Umbilical cord (tissue), 2 donors: Measurements from ENCODE around the gene PTMS. TPM values are rescaled to one million over a fixed set of nuclear protein-coding genes. Genes with fewer than 3 reads are reported as not detected.
"Not testable (repeated sequence)": the region's sequence is repeated elsewhere in the genome, so short reads cannot be mapped to it uniquely, and the experiment has no call there.

Experiments
- DNase-seq: peaks from one replicate; pipeline ENCODE4 v3.0.0-alpha.2; 2015; ENCODE audit warnings: low spot score
- total RNA-seq: library from RNA; depleted of rRNA; stranded (reverse); fragments of >200 nt; gene quantifications from one replicate; pipeline ENCODE4 v1.2.3, GENCODE V29; 2014; ENCODE audit warnings: low replicate concordance; ENCODE audit not compliant: insufficient read depth

The PTMS gene, protein sequence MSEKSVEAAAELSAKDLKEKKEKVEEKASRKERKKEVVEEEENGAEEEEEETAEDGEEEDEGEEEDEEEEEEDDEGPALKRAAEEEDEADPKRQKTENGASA
- 13.0 TPM for total RNA-seq

DNA sequence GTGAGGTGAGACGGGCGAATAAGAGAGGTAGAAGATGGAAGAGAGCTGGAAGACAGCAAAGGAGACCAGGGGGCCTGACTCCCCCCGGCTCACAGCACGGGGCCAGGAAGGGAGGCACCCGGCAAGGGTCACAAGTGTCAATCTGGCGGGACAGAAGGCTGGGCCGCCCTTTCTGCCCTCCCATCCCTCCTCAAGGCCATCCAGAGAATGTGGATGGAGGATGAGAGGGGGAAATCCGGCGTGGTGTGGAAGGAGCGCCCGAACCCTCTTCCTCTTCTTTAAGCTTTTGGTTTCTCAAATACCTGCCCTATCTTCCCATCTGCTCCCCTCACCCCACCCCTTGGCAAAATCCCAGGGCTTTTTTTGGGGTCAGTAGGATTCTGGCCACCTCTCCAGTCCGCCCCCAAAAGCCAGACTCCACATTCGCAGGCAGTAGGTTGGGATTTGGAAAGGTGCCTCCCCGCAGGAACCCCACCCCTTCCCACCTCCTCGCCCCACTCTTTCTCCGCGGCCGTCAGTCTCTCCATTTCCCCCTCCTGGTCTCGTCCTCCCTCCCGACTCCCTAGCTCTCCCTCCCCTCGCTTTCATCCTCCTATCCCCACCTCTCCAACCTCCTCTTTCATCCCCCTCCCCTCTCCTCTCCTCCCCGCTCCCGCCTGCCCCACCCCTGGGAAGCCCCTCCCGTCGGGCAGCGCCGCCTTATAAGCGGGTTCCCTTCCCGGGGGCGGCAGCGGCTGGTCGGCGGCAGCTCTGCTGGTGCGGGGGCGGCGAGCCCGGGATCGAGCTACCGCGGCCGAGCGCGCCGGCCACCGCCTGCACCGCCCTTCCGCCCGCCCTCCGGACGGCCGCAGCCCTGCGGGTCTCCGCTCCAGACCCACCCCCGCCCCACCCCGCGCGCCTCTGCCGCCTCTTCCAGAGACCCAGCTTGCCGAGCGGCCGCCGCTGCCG is at the start of gene PTMS:
Gene PTMS (plus strand): TSS at position 730 of the 948 bp plus-strand sequence. CDS start 343 bp downstream, outside the sequence.
- DNase-seq, result peak; percentile 96

DNA sequence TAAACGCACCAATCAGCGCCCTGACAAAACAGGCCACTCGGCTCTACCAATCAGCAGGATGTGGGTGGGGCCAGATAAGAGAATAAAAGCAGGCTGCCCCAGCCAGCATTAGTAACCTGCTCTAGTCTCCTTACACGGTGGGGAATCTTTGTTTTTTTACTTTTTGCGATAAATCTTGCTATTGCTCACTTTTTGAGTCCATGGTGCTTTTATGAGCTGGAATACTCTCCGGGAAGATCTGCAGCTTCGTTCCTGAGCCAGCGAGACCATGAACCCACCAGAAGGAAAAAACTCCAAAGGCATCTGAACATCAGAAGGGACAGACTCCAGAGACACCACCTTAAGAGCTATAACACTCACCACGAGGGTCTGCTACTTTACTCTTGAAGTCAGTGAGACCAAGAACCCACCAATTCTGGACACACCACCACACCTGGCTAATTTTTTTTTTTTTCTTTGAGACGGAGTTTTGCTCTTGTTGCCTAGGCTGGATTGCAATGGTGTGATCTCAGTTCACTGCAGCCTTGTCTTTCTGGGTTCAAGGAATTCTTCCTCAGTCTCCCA is 49.2 kb upstream of the PTMS start:
- no peak for DNase-seq

DNA sequence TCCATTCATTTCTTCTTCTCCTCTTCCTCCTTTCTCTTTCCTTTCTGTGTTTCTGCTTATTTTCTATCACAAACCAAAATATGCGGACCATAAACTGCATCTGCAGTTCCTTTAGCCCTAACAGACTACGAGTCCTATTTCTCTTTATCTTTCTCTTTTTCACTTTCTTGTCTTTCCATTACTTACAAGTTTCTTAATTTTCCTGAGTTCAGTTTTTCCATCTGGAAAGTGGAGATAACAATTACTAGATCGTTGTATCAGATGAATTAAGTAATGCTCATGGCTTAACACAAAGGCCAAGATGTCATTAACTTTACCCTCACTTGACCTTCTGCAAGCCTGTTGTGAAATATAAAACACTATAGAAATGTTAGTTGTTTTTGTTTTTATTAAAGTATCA is 43.3 kb upstream of the PTMS start:
- DNase-seq, result no peak

DNA sequence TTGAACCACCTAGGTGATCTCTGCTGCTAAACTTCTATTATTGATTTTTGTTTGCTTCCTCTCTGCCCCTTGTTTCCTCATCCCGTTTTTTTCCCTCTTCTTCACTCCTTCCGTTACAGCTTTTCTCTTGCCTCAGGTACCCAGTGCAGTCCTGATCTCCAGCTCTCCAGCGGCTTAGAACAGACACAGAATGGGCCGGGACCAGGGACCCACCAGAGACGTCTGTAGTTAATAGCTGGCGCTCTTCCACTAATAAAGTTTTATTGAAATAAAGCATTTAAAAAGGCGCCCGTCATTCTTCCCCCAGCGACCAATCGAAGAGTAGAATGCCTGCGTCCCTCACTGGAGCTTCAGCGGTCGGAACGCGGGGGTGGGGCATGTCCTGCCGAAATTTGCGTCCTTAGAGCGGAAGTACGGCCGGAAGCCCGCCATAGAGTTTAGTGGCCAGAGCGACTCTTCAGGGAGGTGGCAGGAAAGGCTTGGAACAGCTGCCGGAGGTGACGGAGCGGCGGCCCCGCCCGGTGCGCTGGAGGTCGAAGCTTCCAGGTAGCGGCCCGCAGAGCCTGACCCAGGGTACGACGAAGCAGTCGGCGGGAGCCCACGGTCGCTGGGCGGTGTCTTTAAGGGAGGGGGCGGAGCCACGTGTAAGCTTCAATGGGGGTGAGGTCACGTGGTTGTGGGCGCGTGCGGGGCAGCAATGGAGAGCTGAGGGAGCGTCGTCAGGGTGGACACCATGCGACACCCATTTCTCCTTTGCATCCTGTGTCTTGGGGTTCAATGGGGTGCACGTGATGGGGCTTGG is 42.4 kb upstream of the PTMS start, which contains the start of gene COPS7A:
Gene COPS7A (plus strand): TSS at position 440 of the 802 bp plus-strand sequence. CDS start 611 bp downstream, outside the sequence.
- DNase-seq, result peak; percentile 99

DNA sequence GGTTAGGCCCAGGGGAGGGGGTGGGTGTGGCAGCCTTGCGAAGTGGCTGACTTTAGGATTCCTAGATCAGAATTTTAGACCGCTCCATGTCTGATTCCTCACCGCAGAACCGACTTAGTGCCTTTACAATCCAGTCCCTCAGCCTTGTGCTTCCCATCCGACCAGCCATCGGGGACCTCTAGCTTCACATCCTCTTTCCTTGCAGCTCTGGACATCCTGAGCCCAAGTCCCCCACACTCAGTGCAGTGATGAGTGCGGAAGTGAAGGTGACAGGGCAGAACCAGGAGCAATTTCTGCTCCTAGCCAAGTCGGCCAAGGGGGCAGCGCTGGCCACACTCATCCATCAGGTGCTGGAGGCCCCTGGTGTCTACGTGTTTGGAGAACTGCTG is 41.8 kb upstream of the PTMS start:
- DNase-seq, result no peak

DNA sequence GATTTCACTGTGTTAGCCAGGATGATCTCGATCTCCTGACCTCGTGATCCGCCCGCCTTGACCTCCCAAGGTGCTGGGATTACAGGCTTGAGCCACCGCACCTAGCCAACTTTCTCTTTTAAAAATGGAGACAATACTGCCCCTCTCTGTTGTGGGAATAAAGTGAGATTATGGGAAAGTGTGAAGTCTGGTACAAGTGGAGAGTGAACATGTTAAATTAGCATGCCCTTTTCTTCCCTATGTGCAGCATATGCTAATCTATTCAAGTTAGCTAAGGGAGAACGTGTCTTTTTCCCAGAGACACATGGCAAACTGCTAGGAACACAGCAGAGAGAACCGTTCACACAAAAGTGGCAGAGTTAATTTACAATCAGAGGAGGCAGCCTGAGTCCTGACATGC is 40.8 kb upstream of the PTMS start:
- no peak for DNase-seq

DNA sequence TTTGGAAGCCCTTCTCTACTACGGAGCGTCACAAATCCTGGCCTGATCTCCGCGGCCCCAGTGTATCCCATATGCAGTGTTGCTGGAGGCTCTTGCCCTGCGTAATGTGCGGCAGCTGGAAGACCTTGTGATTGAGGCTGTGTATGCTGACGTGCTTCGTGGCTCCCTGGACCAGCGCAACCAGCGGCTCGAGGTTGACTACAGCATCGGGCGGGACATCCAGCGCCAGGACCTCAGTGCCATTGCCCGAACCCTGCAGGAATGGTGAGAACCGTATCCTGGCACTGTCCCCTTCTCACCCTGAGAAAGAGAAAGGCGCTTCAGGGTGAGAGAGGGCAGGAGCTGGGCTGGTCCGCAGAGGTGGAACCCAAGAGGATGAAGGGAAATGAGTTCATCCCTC is 37.0 kb upstream of the PTMS start:
- DNase-seq, result no peak

DNA sequence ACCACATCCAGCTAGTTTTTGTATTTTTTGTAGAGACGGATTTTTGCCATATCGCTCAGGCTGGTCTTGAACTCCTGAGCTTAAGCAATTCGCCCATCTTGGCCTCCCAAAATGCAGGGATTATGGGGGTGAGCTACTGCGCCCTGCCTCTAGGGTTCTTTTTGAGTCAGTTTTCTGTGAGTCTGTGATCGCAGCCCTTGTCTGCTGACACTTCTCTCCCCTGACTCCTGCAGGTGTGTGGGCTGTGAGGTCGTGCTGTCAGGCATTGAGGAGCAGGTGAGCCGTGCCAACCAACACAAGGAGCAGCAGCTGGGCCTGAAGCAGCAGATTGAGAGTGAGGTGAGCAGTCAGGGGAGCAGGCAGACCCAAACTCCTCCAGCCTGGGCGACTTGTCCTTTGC is 36.0 kb upstream of the PTMS start:
- no peak for DNase-seq

DNA sequence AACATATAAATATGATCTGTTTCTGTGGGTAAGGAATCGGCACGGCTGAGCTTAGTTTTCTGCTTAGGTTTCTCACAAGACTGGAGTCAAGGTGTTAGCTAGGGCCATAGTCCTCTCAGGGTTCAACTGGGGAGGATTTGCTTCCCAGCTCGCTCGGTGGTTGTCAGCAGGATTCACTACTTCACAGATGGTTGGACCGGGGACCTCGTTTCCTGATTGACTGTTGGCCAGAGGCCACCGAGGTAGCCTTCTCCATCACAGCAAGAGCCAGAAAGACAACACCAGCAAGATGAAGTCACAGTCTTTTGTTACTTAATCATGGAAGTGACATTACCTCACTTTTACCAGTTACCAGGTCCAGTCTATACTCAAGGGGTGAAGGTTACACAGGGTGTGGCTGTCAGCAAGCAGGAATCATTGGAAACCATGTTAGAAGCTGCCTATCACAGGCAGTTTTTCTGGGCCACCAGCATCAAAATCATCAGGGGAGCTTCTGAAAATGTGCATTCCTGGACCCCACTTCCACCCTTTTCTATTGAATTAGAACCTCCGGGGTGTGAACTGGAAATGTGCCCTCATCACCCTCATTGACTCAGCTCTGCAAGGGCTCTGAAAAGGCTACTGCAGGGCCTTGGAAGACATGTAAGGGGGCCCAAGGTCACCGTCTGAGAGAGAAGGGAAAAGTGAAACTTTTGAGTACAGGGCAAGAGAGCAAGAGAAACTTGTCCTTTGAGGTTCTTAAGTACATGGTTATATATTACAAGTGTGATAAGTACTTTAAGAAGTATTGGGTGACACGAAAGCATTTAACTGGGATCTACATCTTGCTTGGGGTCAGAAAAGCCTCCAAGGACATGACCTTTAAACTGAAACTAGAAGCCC is 31.4 kb upstream of the PTMS start:
- DNase-seq, result no peak

DNA sequence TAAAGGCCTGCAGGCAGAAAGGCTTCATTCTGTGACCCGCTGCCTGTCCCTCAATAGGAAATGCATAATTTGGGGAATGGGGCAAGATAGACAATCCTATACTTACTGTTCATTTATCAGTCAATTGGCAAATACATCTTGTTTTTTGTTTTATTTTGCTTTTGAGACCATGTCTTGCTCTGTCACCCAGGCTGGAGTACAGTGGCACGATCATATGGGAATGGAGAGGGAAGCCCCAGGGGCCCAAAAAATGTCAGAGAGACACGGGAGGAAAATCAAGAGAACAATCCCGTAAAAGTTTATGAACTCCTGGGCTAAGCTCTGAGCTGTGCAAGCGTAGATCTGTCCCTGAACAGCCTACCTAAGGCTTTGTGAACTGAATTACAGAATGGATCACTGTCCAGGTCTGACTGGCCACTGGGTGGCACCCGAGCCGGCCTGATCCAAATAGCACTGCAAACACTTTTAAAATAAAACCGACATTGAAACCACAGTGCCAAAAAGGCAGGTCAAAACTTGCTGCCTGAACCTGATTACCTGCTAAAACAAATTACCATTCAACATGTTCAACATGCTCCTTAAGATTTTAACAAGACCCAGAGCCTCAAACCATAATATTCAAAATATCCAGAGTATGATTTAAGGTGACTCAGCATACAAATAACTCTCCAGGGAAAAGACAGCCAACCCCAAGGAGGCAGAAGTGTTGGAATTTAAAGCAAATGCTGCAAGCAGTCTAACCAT is 30.5 kb upstream of the PTMS start:
- peak; percentile 84 for DNase-seq

DNA sequence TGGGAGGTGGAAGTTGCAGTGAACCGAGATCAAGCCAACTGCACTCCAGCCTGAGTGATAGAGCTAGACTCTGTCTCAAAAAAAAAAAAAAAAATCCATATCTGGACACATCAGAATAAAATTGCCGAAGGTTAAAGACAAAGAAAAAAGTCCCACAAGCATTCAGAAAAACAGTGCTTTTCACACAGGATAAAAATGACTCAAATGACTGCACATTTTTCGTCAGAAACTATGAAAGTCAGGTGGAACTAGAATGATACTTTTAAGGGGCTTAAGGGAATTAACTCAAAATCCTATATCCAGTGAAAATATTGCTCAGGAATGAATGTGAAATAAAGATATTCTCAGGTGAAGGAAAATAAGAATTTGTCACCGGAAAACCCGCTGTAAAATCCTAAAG is 29.4 kb upstream of the PTMS start:
- no peak for DNase-seq

DNA sequence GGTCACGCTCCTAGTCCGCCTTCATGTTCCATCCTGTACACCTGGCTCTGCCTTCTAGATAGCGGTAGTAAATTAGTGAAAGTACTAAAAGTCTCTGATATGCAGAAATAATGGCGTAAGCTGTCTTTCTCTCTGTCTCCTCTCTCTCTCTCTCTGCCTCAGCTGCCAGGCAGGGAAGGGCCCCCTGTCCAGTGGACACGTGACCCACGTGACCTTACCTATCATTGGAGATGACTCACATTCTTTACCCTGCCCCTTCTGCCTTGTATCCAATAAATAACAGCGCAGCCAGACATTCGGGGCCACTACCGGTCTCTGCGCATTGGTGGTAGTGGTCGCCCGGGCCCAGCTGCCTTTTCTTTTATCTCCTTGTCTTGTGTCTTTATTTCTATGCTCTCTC is 24.1 kb upstream of the PTMS start:
- not testable (repeated sequence) for DNase-seq

DNA sequence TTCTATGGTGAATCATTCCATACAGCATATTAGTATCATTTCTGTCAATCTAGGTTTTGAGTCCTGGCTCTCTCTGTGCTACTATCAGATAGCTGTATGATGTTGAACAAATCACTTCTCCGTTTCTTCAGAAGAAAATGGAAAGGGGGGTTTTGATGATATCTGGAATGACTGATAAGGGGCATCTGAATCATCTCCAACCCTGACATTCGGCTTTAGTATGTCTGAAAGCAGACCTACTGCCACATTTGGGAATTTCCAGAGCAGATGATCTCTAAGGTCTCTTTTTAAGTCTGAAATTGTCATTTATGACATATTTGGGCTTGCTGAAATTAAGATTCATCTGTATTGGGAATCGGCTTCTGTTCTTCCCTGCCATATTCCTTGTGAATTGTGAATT is 23.3 kb upstream of the PTMS start:
- no peak for DNase-seq

DNA sequence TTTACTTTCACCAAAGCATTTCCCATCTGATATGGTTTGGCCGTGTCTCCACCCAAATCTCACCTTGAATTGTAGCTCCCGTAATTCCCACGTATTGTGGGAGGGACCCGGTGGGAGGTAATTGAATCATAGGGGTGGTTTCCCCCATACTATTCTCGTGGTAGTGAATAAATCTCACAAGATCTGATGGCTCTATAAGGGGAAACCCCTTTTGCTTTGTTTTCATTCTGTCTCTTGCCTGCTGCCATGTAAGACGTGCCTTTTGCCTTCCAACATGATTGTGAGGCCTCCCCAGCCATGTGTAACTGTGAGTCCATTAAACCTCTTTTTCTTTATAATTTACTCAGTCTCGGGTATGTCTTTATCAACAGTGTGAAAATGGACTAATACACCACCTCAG is 22.9 kb upstream of the PTMS start:
- not testable (repeated sequence) for DNase-seq

DNA sequence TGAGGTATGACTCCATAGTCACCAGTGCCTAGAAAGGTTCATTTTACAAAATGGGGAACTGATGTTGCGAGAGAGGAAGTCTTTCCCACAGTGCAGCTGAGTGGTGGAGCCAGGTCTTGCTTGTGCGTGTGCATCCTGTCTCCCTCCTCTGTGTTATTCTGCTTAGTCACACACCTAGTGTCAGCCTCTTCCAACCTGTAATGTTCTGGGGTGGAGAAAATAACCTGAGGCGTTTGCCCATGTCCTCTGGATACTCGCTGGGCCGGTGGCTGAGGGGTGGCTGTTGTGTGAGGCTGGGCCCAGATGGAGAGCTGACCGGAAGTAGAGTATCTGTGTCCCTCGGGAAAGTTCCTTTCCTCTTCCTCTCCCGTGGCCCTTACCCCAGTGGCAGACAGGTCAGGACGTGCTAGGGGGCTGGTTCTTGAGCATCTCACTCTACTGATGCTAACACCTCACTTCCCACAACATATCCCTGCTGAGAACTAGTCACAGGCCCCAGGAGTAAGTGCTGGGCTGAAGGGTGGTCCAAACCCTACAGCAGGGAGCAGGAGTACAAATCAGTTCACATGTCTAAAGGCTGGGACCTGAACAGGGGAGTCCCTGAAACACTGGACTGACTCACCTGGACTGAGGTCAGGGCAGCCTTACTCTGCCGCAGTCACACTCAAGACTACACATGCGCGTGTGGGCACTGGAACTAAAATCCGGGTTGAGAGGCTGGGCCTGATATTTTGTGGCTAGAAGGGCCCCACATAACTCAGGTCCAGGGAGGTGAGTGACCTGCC is 20.2 kb upstream of the PTMS start:
- DNase-seq, result no peak

DNA sequence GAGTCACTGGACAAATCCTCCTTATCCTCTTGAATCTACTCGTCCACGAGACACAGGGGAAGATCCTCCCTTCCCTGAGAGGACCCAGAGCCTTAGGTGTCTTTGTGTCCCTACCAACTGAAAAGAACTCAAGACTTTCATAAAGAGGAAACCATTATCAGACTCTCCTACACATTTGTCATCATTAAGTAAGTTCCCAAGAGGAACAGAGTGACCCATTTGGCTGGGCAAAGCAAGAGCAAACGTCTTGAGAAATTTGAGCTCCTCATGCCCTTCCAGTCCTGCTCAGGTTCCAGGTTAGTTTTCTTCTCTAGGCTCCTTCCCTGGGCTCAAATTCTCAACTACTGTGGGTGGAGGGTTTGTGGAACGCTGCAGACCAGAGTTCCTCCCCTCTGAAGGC is 18.9 kb upstream of the PTMS start:
- DNase-seq, result no peak

DNA sequence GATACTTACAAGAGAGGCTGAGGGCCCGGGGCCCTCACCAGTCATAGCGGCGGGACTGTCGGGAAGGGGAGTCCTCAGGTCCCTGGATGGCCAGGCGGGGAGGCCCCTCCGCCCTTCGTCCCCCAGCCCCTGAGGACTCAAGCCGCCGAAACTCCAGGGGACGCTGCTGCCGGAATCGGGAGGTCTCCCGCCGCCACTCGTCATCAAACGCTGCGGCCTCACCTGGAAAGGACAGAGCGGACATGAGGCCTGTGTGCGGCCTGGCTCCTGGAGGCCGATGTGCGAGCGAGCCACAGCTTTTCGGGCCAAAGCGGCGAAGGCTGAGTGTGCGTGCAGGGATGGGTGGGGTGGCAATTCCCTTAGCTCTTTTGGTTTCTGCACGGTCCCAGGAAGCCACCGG is 17.4 kb upstream of the PTMS start:
- DNase-seq, result no peak

DNA sequence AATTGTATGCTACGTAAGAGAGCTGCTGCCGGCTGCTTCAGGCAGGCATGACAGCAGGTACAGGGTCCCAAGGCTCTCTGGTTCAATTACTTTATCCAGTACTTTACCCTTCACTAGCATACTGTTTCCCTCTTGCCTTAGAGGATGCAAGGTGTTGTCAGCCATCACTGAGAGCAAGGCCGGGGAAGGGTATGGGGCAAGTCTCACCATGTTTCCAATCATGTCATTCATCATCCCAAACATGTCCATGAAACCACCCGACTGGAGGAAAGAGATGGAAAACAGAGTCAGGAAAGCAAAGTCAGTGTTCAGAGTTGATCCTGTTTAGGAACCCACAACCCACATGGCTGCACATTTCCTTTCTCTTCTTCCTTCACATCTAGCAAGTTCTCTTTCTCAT is 15.7 kb upstream of the PTMS start:
- no peak for DNase-seq

DNA sequence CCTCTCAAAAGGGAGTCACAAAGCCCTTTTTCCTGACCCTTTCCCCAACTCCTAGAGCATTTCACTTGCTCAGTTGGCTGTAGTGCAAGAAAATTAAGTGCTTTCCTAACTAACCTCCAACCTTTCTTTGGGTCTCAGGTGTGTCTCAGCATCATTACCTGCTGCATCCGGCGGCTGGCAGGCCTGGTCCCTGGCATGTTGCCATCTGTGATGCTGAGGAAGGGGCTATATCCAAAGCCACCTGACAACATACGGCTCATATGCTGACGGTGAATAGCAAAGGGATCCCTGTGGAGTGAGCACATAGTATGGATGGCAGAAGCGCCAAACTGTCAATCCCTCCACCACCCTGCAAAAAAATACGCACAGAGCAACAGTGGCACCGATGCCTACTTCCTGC is 14.4 kb upstream of the PTMS start:
- DNase-seq, result no peak
